GM10847 (cell line): ENCODE measurements around the gene SLC45A2.

Source experiments
- POLR2A ChIP-seq: IDR thresholded peaks from 2 replicates; pipeline ENCODE4 v1.6.1; 2011; ENCODE audit not compliant: insufficient read length; ENCODE audit errors: extremely low read depth

SLC45A2 gene

DNA sequence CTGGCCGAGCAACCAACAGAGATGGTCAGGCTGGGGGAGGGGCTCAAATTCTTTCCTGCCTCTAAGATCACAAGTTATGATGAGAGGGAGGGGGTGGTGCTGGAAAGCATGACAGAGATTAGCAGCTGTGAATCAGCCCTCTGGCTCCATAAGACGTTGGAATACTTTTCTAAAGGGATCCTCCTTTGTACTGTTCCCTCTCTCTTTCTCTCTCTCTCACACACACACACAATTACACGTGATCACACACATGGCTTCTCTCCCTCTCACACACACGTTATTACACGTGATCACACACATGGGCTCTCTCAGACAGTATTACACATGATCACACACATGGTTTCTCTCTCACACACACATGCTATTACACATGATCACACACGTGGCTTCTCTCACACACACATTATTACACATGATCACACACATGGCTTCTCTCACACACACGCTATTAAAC, at the start of gene SLC45A2:
Gene SLC45A2 (minus strand): TSS at position 23 of the 454 bp plus-strand sequence. CDS start 110 bp downstream, outside the sequence.
- no peak for TF ChIP-seq POLR2A

DNA sequence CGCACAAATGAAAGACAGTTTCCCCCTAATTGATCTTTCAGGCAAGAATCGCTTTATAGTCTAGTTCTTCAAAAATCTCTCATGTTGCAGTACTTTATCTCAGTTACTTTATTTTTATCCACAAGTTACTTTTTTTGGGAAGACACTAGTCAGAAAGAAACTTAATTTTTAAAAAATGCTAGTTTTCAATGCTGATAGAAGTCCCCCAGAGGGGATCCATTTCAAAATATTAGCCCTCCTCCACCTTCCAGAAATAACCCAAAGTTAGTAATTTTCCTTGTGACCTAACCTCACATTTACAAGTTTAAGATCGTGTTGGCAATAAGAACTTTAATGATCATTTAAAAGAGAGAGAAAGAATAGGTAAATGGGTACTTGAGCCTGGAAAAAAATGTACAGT, 47.5 kb upstream of the SLC45A2 start:
- no peak for TF ChIP-seq POLR2A

DNA sequence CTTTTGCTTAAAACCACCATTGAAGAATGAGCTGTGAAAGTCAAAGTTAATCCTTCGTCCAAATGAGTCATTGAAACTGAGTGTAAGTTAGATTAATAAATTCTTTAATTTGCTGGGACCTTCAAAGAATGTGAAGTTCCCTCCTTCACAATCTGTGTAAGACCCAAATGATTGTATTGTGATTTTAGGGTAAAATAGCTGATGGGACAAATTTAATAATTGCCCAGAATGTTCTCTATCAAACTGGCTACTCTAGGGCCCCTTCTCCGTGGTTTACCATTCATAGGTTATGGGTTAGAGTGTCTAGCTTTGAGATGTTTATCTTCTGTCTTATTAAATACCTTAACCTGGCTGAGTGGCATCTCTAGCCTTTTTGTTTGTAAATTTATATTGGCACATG, 46.6 kb upstream of the SLC45A2 start:
- TF ChIP-seq POLR2A, result no peak

- no peak for TF ChIP-seq POLR2A
These were observed 45.6 kb upstream of the SLC45A2 start for GRCh38 chr5:34030048-34030447.

DNA sequence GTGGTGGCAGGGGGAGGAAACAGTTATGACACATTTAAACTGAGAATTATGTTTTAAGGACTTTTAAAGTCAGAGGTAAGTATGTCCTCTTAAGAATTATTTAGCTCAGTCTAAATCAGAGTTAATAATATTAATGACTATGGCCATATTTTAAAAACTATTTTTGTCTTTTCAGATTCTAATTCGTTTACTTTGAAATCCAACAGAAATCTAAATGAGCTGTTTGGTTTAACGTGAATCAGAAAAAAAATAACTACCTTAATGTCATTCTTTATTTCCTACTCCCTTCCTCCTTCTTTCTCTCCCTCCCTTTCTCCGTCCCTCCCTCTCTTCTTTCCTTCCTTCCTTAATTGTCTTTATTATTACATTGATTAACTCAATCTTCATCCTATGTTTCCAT, 43.9 kb upstream of the SLC45A2 start:
- TF ChIP-seq POLR2A, result no peak

DNA sequence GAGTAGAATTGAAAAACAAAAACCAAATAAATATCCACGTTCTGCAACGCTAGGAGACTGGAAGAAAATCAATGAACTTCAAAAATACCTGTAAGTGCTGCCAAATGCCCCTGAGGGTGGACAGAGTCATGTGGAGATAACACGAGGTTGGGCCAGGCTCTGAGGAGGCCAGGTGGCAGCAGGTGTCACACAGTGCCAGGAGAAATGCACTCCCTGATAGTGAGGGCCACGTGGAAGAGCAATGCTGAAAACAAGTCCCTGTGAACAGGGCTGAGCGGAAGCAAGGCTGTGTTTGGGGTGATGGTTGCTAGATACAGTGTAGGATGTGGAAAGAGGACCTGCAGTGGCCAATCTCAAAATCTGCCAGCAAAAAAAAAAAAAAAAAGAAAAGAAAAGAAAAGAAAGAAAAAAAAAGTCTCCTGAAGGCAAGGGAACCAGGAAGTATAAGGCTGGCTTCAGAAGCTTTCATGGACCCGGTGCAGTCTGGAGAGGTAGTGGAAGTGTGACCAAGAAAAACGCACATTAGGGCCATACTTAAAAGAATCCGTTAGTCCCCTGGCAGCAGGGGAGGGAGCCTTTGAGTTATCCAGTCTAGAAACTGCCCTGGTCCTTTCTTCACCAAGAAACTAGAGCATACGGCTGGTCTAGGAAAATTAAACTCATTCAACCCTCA, 41.7 kb upstream of the SLC45A2 start:
- no peak for TF ChIP-seq POLR2A

DNA sequence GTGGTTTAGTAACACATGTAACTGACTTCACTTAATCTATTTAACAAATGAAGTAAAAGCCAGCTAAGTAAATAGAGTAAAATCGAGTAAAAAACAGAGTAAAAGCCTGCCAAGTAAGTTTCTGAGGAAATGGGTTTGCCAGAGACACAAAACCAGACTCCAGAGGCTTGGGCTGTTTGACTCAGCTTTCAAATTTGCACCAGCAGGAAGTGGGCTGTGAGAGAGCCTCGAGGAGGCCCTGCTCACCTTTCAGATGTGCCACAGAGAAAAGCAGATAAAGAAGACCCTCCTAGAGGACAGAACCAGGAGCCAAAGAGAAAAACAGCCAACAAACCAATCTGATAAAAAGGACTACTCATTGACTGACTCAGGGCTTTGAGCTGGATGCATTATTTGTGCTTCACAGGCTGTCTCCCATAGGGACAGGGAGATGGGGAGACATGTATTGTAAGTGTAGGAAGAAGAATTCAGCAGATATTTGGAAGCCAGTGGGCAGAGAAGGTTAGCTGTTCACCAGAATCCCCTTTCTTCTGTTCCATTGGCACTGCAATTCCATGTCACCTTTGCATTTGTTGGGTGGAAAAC, 37.7 kb upstream of the SLC45A2 start:
- TF ChIP-seq POLR2A, result no peak

- TF ChIP-seq POLR2A, result no peak
These were observed 36.8 kb upstream of the SLC45A2 start for GRCh38 chr5:34021334-34021733.

GRCh38 chr5:34020726-34021125, 36.2 kb upstream of the SLC45A2 start:
- no peak for TF ChIP-seq POLR2A

DNA sequence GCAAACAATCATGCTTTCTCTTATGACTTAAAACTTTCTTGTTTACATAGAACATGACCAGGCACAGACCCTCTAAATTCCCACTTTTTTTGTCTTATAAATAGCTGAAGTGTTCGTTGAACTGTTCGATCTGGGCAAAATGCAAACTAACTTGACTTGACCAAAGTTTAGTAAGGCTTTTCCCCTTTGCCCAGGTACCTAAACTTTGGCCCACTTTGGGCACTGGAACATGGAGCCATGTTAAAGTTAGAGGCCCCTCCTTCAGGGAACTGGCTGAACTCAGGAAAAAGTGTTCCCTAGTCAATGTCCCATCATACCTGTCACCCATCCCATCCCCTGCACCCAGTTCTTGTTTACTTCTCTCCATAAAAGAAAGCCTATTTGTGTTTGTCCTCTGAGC, 32.8 kb upstream of the SLC45A2 start:
- TF ChIP-seq POLR2A, result no peak

DNA sequence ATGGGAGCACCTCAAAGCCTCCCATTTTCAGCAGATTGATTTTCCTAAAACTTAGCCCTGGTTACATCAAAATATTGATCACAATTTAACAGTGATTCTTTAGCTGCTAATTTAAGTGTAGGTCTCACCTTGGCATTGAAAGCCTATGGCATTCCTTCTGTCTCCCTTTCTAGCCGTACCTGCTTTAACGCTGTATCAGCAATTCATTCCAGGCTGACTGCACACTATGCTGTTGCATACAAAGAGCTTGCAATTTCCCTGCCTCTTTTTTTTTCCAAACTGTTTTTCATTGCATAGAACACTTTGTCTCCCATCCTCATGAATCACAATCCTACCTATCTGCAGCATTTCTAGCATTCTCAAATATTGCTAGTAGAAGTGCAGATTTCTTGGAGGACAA, 32.3 kb upstream of the SLC45A2 start:
- no peak for TF ChIP-seq POLR2A

- no peak for TF ChIP-seq POLR2A
These were observed 31.7 kb upstream of the SLC45A2 start for GRCh38 chr5:34016222-34016621.

- TF ChIP-seq POLR2A, result no peak
These were observed 30.8 kb upstream of the SLC45A2 start for GRCh38 chr5:34015120-34015822.

- no peak for TF ChIP-seq POLR2A
These were observed 30.1 kb upstream of the SLC45A2 start for GRCh38 chr5:34014626-34015025.

DNA sequence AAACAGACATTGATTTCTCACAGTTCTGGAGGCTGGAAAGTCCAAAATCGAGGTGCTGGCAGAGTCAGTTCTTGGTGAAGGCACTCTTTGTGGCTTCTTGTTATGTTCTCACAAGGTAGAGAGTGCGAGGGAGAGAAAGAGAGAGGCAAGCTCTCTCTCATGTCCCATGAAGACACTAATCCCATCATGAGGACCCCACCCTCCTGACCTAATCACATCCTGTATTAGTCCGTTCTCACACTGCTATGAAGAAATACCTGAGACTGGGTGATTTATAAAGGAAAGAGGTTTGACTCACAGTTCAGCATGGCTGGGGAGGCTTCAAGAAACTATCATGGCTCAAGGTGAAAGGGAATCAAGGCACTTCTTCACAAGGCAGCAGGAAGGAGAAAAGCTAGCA, 29.1 kb upstream of the SLC45A2 start:
- no peak for TF ChIP-seq POLR2A

DNA sequence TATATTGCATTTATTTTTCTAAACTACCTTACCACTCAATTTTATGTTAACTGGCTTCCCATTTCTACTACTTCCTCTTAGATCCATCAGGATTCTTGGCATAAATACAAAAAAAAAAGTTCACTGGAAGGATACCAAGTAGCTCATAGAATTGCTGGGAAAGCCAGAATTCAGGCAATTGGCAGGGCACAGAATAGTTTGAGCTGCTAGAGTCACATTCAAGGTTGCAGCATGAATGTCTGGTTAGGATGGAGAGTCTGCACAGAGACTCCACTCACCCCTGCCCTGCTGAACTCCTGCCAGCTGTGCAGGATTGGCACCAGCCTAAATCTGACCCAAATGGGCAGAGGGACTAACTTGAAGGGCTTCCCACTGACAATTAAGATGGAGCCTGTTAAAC, 28.3 kb upstream of the SLC45A2 start:
- no peak for TF ChIP-seq POLR2A
